ENCODE data around the gene ZNF485. TPM values are rescaled to one million over a fixed set of nuclear protein-coding genes. Genes with fewer than 3 reads are reported as not detected.

Gene ZNF485
- total RNA-seq, 1 donor from 2014 or later = 9.0 TPM

DNA sequence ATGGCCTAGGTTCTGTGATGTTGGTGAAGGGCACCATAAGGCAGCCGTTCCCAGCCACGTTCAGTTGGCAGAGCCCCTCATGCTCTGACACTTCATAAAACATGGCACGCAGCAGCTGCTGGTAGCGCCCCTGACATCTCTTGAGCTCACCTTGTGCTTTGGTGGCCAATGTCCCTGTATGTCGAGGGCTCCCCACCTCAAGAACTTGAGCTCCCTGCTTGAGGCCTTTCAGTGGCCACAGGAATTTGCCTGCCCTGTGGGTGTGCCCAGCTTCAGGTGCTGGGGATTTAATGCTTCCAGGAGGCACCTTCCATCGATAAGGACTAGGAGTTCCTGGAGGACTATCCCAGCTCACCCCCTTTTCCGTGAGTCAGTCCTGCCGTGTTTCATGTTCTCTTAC, 52.0 kb downstream of the ZNF485 start:
- no peak overlapping the region for H3K4me3 Mint-ChIP-seq
- no peak overlapping the region for H3K27ac Mint-ChIP-seq
- TF ChIP-seq, protein P1, sequence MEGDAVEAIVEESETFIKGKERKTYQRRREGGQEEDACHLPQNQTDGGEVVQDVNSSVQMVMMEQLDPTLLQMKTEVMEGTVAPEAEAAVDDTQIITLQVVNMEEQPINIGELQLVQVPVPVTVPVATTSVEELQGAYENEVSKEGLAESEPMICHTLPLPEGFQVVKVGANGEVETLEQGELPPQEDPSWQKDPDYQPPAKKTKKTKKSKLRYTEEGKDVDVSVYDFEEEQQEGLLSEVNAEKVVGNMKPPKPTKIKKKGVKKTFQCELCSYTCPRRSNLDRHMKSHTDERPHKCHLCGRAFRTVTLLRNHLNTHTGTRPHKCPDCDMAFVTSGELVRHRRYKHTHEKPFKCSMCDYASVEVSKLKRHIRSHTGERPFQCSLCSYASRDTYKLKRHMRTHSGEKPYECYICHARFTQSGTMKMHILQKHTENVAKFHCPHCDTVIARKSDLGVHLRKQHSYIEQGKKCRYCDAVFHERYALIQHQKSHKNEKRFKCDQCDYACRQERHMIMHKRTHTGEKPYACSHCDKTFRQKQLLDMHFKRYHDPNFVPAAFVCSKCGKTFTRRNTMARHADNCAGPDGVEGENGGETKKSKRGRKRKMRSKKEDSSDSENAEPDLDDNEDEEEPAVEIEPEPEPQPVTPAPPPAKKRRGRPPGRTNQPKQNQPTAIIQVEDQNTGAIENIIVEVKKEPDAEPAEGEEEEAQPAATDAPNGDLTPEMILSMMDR (IDR thresholded peaks at IDR 0.05) = no peak
- DNase-seq (no peak), ATAC-seq (ENCODE audit: low read depth) (no peak)
- H3K27me3 Mint-ChIP-seq = peaks cover 16% of the 10 kb centered on the region
- intact Hi-C loops (cut with micrococcal nuclease) = no loop called here
- POLR2A ChIA-PET = no interaction called here
- H3K36me3 Mint-ChIP-seq (ENCODE audit: low read depth) = no peaks in the 10 kb centered on the region
- CTCF ChIA-PET = interaction anchor here (1.1 kb wide), 1 partner anchor 12 kb away, joined by 3 read pairs; no protein-coding TSS in a partner anchor
- H3K4me1 Mint-ChIP-seq = no peaks in the 10 kb centered on the region
- H3K9me3 Mint-ChIP-seq = peaks cover 5% of the 10 kb centered on the region

DNA sequence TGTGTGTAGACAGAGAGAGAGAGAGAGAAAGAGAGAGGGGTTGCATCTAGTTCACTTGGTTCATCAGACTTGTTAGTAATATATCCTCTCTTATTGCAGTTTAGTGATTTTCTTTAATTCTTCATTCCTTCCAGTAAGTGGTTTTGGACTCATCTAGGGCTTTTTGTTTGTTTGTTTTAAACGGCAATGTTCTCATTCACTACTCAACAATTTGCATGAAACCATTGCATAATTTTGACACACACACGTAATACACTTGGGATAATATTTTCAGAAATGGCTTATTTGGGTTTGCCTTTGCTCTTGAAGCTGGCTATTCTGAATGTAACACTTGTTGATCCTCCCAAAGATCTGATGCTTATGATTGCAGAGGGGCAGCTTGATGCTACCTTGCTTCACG, 58.8 kb downstream of the ZNF485 start:
- H3K27me3 Mint-ChIP-seq = peaks cover 34% of the 10 kb centered on the region
- CTCF ChIA-PET = no interaction called here
- H3K36me3 Mint-ChIP-seq (ENCODE audit: low read depth) = no peaks in the 10 kb centered on the region
- TF ChIP-seq, protein P1 (IDR thresholded peaks at IDR 0.05) = no peak
- peaks cover 9% of the 10 kb centered on the region for H3K9me3 Mint-ChIP-seq
- POLR2A ChIA-PET = no interaction called here
- H3K4me3 Mint-ChIP-seq = no peak overlapping the region
- ATAC-seq (ENCODE audit: low read depth) = no peak
- no peak overlapping the region for H3K27ac Mint-ChIP-seq
- no peaks in the 10 kb centered on the region for H3K4me1 Mint-ChIP-seq
- intact Hi-C loops (cut with micrococcal nuclease) = no loop called here
- DNase-seq = no peak

DNA sequence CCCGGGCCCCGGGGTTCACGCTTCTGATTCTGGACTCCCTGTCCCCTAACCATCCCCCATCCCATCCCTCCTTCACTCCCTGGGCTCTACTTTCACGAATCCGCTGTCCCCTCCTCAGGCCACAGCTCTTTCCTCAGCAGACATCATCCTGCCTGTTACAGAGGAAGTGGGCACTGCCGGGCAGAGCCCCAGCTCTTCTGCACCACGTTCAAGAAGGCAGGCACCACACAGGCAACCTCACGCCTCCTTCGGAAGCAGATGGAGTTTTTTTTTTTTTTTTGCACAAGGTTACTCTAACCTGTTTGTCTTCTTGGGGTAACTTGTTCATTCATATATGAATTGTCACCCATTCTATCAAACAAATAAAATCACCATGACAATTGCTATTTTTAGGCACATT, 60.3 kb downstream of the ZNF485 start:
- peaks cover 43% of the 10 kb centered on the region for H3K27me3 Mint-ChIP-seq
- no peak overlapping the region for H3K27ac Mint-ChIP-seq
- ATAC-seq (ENCODE audit: low read depth) = no peak
- no peak overlapping the region for H3K4me3 Mint-ChIP-seq
- peaks cover 9% of the 10 kb centered on the region for H3K9me3 Mint-ChIP-seq
- H3K4me1 Mint-ChIP-seq = peaks cover 1% of the 10 kb centered on the region
- intact Hi-C loops (cut with micrococcal nuclease) = no loop called here
- TF ChIP-seq, protein P1 (IDR thresholded peaks at IDR 0.05) = no peak
- no peaks in the 10 kb centered on the region for H3K36me3 Mint-ChIP-seq (ENCODE audit: low read depth)
- POLR2A ChIA-PET = no interaction called here
- no peak for DNase-seq
- CTCF ChIA-PET = no interaction called here

DNA sequence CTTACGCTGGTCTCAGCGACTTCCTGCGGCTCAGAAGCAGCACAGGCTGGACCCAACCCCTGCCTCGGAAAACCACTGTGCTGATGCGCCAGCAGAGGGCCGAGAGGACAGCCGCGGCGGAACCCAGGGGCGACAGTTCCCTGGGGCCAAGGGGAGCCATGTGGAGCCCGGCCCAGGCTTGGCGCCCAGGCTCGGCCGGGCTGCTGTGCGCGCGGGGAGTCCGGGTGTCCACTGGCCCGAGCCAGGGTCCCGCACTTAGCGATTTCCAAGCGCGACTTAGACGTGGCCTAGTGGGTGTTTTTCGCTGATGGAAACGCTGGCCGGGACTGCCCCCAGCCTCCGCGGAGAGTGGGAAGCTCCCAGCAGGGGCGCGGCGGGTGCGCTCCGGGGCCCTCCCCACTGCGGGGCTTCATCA, 61.1 kb downstream of the ZNF485 start:
- POLR2A ChIA-PET = no interaction called here
- TF ChIP-seq, protein P1 (IDR thresholded peaks at IDR 0.05) = no peak
- Mint-ChIP-seq H3K9me3 (peaks cover 9% of the 10 kb centered on the region), H3K27me3 (peaks cover 44% of the 10 kb centered on the region), H3K4me1 (peaks cover 2% of the 10 kb centered on the region), H3K36me3 (ENCODE audit: low read depth) (no peaks in the 10 kb centered on the region), H3K4me3 (no peak overlapping the region), H3K27ac (no peak overlapping the region)
- intact Hi-C loops (cut with micrococcal nuclease) = no loop called here
- ATAC-seq (ENCODE audit: low read depth) = no peak
- CTCF ChIA-PET = no interaction called here
- DNase-seq = no peak

Other genes with a start within 250 kb of the ZNF485 start
- not detected in 2 replicates for gene FXYD4, start 234.8 kb upstream of the ZNF485 start, total RNA-seq
- 253 and 255 TPM in 2 replicates for gene HNRNPF, start 197.3 kb upstream of the ZNF485 start, total RNA-seq
- gene ZNF487, start 169.3 kb upstream of the ZNF485 start, total RNA-seq = 2.9 and 3.4 TPM in 2 replicates
- gene ZNF239, start 31.8 kb upstream of the ZNF485 start, total RNA-seq = 5.7 and 9.4 TPM in 2 replicates
- 26.7 and 30.1 TPM in 2 replicates for gene ZNF32, start 42.4 kb downstream of the ZNF485 start, total RNA-seq